GM23338 (cell line): ENCODE data around the gene TMEM212.

ENCODE experiments used
- STAT1 ChIP-seq: IDR thresholded peaks from one replicate; pipeline ENCODE4 v1.6.1; 2016; ENCODE audit warnings: antibody characterized with exemption; ENCODE audit not compliant: unreplicated experiment
- TF ChIP-seq, protein P1 (sequence below), 2 experiments: fragments of 200-600 bp in 1 of 2; sonication (generic) in 1 of 2; conservative IDR thresholded peaks; 2 replicates each; pipeline versions ENCODE4 v1.5.1 to v1.6.1; 2016 to 2017; ENCODE audit warnings: antibody characterized with exemption in 2 of 2, low read depth in 2 of 2, mild to moderate bottlenecking in 2 of 2, moderate library complexity in 1 of 2
- TF ChIP-seq, protein P2 (sequence below): fragments of 250-450 bp; sonication (Bioruptor Pico); IDR thresholded peaks from 2 replicates; pipeline ENCODE4 v1.5.0; 2020; ENCODE audit warnings: mild to moderate bottlenecking, moderate library complexity

DNA sequence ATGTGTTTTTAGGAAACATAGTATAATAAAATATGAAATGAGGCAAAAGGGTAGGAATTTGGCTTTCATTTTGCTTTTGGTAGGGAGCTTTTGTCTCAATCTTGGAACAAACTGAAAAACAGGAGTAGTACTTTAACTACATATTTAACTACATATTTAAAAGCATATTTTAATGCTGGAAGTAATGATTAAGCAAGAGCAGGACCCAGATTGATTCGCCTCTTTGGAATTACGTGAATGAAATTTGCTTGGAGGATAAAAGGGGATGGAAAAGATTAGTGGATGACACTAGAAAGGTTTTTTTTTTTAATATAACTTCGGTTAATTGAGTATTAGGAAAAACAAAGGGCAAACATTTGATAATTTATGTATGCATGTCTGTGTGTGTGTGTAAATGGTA is 11.2 kb upstream of the TMEM212 start:
- TF ChIP-seq, protein P1, sequence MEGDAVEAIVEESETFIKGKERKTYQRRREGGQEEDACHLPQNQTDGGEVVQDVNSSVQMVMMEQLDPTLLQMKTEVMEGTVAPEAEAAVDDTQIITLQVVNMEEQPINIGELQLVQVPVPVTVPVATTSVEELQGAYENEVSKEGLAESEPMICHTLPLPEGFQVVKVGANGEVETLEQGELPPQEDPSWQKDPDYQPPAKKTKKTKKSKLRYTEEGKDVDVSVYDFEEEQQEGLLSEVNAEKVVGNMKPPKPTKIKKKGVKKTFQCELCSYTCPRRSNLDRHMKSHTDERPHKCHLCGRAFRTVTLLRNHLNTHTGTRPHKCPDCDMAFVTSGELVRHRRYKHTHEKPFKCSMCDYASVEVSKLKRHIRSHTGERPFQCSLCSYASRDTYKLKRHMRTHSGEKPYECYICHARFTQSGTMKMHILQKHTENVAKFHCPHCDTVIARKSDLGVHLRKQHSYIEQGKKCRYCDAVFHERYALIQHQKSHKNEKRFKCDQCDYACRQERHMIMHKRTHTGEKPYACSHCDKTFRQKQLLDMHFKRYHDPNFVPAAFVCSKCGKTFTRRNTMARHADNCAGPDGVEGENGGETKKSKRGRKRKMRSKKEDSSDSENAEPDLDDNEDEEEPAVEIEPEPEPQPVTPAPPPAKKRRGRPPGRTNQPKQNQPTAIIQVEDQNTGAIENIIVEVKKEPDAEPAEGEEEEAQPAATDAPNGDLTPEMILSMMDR (conservative IDR thresholded peaks at IDR 0.05; ENCODE audit: low read depth in 2 of 2) = no peak
- TF ChIP-seq STAT1 = no peak
- TF ChIP-seq, protein P2, sequence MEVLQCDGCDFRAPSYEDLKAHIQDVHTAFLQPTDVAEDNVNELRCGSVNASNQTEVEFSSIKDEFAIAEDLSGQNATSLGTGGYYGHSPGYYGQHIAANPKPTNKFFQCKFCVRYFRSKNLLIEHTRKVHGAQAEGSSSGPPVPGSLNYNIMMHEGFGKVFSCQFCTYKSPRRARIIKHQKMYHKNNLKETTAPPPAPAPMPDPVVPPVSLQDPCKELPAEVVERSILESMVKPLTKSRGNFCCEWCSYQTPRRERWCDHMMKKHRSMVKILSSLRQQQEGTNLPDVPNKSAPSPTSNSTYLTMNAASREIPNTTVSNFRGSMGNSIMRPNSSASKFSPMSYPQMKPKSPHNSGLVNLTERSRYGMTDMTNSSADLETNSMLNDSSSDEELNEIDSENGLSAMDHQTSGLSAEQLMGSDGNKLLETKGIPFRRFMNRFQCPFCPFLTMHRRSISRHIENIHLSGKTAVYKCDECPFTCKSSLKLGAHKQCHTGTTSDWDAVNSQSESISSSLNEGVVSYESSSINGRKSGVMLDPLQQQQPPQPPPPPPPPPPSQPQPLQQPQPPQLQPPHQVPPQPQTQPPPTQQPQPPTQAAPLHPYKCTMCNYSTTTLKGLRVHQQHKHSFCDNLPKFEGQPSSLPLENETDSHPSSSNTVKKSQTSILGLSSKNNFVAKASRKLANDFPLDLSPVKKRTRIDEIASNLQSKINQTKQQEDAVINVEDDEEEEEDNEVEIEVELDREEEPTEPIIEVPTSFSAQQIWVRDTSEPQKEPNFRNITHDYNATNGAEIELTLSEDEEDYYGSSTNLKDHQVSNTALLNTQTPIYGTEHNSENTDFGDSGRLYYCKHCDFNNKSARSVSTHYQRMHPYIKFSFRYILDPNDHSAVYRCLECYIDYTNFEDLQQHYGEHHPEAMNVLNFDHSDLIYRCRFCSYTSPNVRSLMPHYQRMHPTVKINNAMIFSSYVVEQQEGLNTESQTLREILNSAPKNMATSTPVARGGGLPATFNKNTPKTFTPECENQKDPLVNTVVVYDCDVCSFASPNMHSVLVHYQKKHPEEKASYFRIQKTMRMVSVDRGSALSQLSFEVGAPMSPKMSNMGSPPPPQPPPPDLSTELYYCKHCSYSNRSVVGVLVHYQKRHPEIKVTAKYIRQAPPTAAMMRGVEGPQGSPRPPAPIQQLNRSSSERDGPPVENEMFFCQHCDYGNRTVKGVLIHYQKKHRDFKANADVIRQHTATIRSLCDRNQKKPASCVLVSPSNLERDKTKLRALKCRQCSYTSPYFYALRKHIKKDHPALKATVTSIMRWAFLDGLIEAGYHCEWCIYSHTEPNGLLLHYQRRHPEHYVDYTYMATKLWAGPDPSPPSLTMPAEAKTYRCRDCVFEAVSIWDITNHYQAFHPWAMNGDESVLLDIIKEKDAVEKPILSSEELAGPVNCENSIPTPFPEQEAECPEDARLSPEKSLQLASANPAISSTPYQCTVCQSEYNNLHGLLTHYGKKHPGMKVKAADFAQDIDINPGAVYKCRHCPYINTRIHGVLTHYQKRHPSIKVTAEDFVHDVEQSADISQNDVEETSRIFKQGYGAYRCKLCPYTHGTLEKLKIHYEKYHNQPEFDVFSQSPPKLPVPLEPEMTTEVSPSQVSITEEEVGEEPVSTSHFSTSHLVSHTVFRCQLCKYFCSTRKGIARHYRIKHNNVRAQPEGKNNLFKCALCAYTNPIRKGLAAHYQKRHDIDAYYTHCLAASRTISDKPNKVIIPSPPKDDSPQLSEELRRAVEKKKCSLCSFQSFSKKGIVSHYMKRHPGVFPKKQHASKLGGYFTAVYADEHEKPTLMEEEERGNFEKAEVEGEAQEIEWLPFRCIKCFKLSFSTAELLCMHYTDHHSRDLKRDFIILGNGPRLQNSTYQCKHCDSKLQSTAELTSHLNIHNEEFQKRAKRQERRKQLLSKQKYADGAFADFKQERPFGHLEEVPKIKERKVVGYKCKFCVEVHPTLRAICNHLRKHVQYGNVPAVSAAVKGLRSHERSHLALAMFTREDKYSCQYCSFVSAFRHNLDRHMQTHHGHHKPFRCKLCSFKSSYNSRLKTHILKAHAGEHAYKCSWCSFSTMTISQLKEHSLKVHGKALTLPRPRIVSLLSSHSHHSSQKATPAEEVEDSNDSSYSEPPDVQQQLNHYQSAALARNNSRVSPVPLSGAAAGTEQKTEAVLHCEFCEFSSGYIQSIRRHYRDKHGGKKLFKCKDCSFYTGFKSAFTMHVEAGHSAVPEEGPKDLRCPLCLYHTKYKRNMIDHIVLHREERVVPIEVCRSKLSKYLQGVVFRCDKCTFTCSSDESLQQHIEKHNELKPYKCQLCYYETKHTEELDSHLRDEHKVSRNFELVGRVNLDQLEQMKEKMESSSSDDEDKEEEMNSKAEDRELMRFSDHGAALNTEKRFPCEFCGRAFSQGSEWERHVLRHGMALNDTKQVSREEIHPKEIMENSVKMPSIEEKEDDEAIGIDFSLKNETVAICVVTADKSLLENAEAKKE (CRISPR knock-in tag) = no peak
